ENCODE measurements around the gene AMN.

AMN gene

DNA sequence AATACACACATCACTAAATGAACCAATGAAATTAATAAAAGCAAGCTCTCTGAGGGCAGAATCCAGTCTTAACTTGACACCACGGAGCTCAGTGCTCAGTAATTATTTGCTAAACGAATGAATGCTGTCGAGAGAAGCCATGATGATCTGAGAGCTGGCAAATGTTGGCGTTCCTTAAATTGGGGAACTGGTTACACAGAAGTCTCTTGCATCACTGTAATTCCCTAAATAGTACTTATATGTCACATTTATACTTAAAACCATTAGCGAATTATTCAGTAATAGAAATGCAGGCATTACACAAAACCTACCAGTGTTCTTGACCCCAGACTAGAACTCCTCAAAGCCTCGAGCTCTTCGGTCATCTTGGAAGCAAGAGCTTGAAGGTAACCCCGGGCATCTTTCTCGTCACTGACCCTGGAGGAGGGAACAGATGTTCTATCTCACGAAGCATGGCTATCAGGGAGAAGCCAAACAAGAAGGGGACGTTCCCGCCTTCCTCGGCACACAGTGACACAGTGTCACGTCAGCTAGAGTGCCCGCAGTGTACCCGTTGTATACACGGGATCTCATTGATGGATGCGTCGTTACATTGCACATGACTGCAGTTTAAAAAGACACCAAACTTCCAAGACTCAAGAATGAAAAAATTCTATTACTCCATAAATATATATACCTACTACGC is 43.6 kb downstream of the AMN start:
- no peaks in the 10 kb centered on the region for H3K27me3 ChIP-seq (replicated peaks; ENCODE audit: control insufficient read depth, insufficient read depth, low read length, poor library complexity, severe bottlenecking)
- peaks cover 20% of the 10 kb centered on the region for H3K36me3 ChIP-seq (ENCODE audit: control insufficient read depth, insufficient read depth, low read length)
- H3K4me1 ChIP-seq (ENCODE audit: control insufficient read depth, insufficient read depth, low read length, poor library complexity, severe bottlenecking): no peaks in the 10 kb centered on the region
- H3K27ac ChIP-seq (ENCODE audit: insufficient read depth, low read length, poor library complexity, severe bottlenecking): no peak overlapping the region
- no peak for DNase-seq
- no peak overlapping the region for H3K4me3 ChIP-seq (ENCODE audit: insufficient read depth, low read depth, low read length, poor library complexity, severe bottlenecking)
- no peaks in the 10 kb centered on the region for H3K9me3 ChIP-seq (ENCODE audit: control insufficient read depth, low read length)

GRCh38 chr14:102966681-102967505 is 44.4 kb downstream of the AMN start:
- Histone ChIP-seq H3K36me3 (ENCODE audit: control insufficient read depth, insufficient read depth, low read length) (peaks cover 20% of the 10 kb centered on the region), H3K4me3 (ENCODE audit: insufficient read depth, low read depth, low read length, poor library complexity, severe bottlenecking) (no peak overlapping the region), H3K27me3 (replicated peaks; ENCODE audit: control insufficient read depth, insufficient read depth, low read length, poor library complexity, severe bottlenecking) (no peaks in the 10 kb centered on the region)

GRCh38 chr14:102967506-102967795 is 45.0 kb downstream of the AMN start:
- no peak overlapping the region for H3K27ac ChIP-seq (ENCODE audit: insufficient read depth, low read length, poor library complexity, severe bottlenecking)

More at GRCh38 chr14:102966681-102967505, 44.4 kb downstream of the AMN start:
- H3K4me1 ChIP-seq (ENCODE audit: control insufficient read depth, insufficient read depth, low read length, poor library complexity, severe bottlenecking): no peaks in the 10 kb centered on the region
- no peaks in the 10 kb centered on the region for H3K9me3 ChIP-seq (ENCODE audit: control insufficient read depth, low read length)
- no peak for DNase-seq
- no peak overlapping the region for H3K27ac ChIP-seq (ENCODE audit: insufficient read depth, low read length, poor library complexity, severe bottlenecking)

DNA sequence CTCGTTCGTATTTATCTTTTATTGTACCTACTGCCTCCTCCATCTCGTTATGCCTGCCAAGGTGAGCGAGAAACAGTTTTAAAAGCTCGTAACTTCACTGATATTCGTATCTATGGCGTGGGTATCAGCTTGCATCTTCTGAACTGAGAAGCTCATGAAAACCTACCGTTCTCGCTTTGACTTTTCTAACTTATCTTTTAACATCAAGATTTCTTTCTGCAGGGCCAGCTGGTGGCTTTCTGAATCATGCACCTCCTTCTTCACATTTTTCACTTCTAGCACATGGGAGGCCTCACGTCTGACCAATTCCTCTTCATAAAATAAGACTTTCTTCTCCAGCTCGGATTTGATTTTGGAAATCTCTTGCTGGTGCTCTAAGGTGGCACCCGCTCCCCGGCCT is 45.8 kb downstream of the AMN start:
- no peaks in the 10 kb centered on the region for H3K9me3 ChIP-seq (ENCODE audit: control insufficient read depth, low read length)
- no peaks in the 10 kb centered on the region for H3K4me1 ChIP-seq (ENCODE audit: control insufficient read depth, insufficient read depth, low read length, poor library complexity, severe bottlenecking)
- DNase-seq: no peak
- no peak overlapping the region for H3K27ac ChIP-seq (ENCODE audit: insufficient read depth, low read length, poor library complexity, severe bottlenecking)
- no peaks in the 10 kb centered on the region for H3K27me3 ChIP-seq (replicated peaks; ENCODE audit: control insufficient read depth, insufficient read depth, low read length, poor library complexity, severe bottlenecking)
- no peak overlapping the region for H3K4me3 ChIP-seq (ENCODE audit: insufficient read depth, low read depth, low read length, poor library complexity, severe bottlenecking)
- H3K36me3 ChIP-seq (ENCODE audit: control insufficient read depth, insufficient read depth, low read length): peaks cover 15% of the 10 kb centered on the region

More at GRCh38 chr14:102967506-102967795, 45.0 kb downstream of the AMN start:
- Histone ChIP-seq H3K9me3 (ENCODE audit: control insufficient read depth, low read length) (no peaks in the 10 kb centered on the region), H3K27me3 (replicated peaks; ENCODE audit: control insufficient read depth, insufficient read depth, low read length, poor library complexity, severe bottlenecking) (no peaks in the 10 kb centered on the region), H3K4me1 (ENCODE audit: control insufficient read depth, insufficient read depth, low read length, poor library complexity, severe bottlenecking) (no peaks in the 10 kb centered on the region), H3K36me3 (ENCODE audit: control insufficient read depth, insufficient read depth, low read length) (peaks cover 16% of the 10 kb centered on the region), H3K4me3 (ENCODE audit: insufficient read depth, low read depth, low read length, poor library complexity, severe bottlenecking) (no peak overlapping the region)
- DNase-seq: no peak

DNA sequence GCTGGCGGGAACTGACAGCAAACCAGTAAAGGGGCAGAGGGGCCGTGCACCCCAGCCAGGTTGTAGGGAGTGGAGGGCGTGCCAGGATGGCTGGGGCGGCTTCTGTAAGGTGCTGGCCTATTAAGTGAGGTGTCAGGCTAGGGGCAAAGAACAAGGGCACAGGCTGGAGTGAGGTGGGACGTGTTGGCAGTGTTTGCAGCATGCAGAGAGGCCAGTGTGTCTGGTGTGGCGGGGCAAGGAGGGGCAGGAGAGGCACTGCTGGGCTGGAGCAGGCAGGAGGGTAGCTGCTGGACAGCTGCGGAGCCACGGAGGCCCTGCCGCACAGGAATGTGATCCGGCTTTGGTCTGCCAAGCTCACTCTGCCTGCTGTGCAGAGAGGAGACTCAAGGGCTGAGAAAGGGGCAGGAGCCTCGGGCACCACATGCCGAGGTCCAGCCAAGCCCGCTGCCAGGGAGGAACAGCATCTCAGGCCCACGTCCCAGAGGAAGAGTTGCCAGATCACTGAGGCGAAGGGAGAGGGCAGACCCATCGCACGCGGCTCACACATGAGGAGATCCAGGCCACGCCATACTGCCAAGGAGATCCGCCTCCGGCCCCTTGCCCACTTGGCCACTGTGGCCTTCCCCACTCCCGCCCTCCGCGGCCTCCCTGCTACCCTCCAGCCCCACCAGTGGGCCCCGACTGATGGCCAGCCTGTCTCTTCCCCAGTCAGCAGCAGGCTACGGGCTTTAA is 46.8 kb downstream of the AMN start:
- Histone ChIP-seq H3K27me3 (replicated peaks; ENCODE audit: control insufficient read depth, insufficient read depth, low read length, poor library complexity, severe bottlenecking) (no peaks in the 10 kb centered on the region), H3K9me3 (ENCODE audit: control insufficient read depth, low read length) (no peaks in the 10 kb centered on the region), H3K36me3 (ENCODE audit: control insufficient read depth, insufficient read depth, low read length) (peaks cover 12% of the 10 kb centered on the region), H3K4me3 (ENCODE audit: insufficient read depth, low read depth, low read length, poor library complexity, severe bottlenecking) (no peak overlapping the region), H3K4me1 (ENCODE audit: control insufficient read depth, insufficient read depth, low read length, poor library complexity, severe bottlenecking) (no peaks in the 10 kb centered on the region), H3K27ac (ENCODE audit: insufficient read depth, low read length, poor library complexity, severe bottlenecking) (no peak overlapping the region)
- no peak for DNase-seq

GRCh38 chr14:102969901-102970300 is 47.4 kb downstream of the AMN start:
- H3K27me3 ChIP-seq (replicated peaks; ENCODE audit: control insufficient read depth, insufficient read depth, low read length, poor library complexity, severe bottlenecking): no peaks in the 10 kb centered on the region
- no peak overlapping the region for H3K4me3 ChIP-seq (ENCODE audit: insufficient read depth, low read depth, low read length, poor library complexity, severe bottlenecking)
- H3K27ac ChIP-seq (ENCODE audit: insufficient read depth, low read length, poor library complexity, severe bottlenecking): no peak overlapping the region
- H3K36me3 ChIP-seq (ENCODE audit: control insufficient read depth, insufficient read depth, low read length): peaks cover 9% of the 10 kb centered on the region
- no peaks in the 10 kb centered on the region for H3K9me3 ChIP-seq (ENCODE audit: control insufficient read depth, low read length)
- H3K4me1 ChIP-seq (ENCODE audit: control insufficient read depth, insufficient read depth, low read length, poor library complexity, severe bottlenecking): no peaks in the 10 kb centered on the region
- DNase-seq: no peak

DNA sequence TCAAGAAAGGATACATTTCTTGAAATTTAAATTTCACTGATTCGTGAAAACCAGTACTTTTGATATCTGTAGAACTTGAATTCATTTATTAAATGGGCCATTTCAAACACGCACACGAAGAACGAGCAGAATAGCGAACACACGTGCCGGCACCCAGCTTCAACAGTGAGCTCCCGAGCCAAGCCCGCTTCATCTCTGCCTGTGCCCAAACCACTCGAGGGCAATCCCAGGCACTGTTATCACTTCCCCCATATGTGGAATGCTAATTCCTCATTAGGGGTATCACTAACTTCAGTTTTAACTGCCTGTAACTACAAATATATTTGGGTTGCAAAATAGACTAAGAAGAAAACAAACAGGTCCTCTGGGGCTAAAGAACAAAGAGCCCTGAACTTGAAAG is 48.0 kb downstream of the AMN start:
- no peaks in the 10 kb centered on the region for H3K9me3 ChIP-seq (ENCODE audit: control insufficient read depth, low read length)
- no peaks in the 10 kb centered on the region for H3K4me1 ChIP-seq (ENCODE audit: control insufficient read depth, insufficient read depth, low read length, poor library complexity, severe bottlenecking)
- DNase-seq: no peak
- no peak overlapping the region for H3K4me3 ChIP-seq (ENCODE audit: insufficient read depth, low read depth, low read length, poor library complexity, severe bottlenecking)
- H3K27ac ChIP-seq (ENCODE audit: insufficient read depth, low read length, poor library complexity, severe bottlenecking): no peak overlapping the region
- peaks cover 9% of the 10 kb centered on the region for H3K36me3 ChIP-seq (ENCODE audit: control insufficient read depth, insufficient read depth, low read length)
- H3K27me3 ChIP-seq (replicated peaks; ENCODE audit: control insufficient read depth, insufficient read depth, low read length, poor library complexity, severe bottlenecking): no peaks in the 10 kb centered on the region

GRCh38 chr14:102971314-102971713 is 48.9 kb downstream of the AMN start:
- H3K27ac ChIP-seq (ENCODE audit: insufficient read depth, low read length, poor library complexity, severe bottlenecking): no peak overlapping the region
- peaks cover 9% of the 10 kb centered on the region for H3K36me3 ChIP-seq (ENCODE audit: control insufficient read depth, insufficient read depth, low read length)
- no peak for DNase-seq
- no peaks in the 10 kb centered on the region for H3K9me3 ChIP-seq (ENCODE audit: control insufficient read depth, low read length)
- H3K27me3 ChIP-seq (replicated peaks; ENCODE audit: control insufficient read depth, insufficient read depth, low read length, poor library complexity, severe bottlenecking): no peaks in the 10 kb centered on the region
- H3K4me1 ChIP-seq (ENCODE audit: control insufficient read depth, insufficient read depth, low read length, poor library complexity, severe bottlenecking): no peaks in the 10 kb centered on the region
- H3K4me3 ChIP-seq (ENCODE audit: insufficient read depth, low read depth, low read length, poor library complexity, severe bottlenecking): no peak overlapping the region

DNA sequence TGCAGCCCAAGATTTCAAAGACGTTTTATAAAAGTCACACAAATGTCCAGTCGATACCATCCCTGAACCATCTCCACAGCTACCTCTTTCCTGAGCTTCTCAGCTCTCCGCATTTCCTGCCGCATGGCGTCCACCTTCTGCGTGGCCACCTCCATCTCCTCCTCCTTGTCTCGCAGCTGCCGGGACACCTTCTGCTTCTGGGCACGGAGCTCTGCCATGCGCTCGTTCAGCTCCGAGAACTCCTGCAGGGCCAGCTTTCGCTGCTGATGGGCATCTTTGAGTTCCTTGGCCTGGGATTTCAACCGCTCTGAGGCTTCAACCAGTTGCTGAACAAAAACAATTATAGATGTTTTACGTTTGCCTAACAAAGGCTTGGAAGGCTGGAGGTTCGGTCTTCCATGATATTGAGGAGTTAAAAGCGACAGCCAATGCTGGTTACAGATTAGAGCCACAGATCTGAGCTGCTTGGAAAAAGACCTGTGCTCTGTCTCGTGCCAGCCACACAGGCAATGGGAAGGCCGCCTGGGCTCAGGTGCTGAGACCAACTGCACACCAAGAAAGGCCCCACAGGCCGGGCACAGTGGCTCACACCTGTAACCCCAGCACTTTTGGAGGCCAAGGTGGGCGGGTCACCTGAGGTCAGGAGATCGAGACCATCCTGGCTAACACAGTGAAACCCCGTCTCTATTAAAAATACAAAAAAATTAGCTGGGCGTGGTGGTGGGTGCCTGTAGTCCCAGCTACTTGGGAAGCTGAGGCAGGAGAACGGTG is 49.6 kb downstream of the AMN start:
- Histone ChIP-seq H3K9me3 (ENCODE audit: control insufficient read depth, low read length) (no peaks in the 10 kb centered on the region), H3K4me1 (ENCODE audit: control insufficient read depth, insufficient read depth, low read length, poor library complexity, severe bottlenecking) (no peaks in the 10 kb centered on the region), H3K36me3 (ENCODE audit: control insufficient read depth, insufficient read depth, low read length) (peaks cover 9% of the 10 kb centered on the region), H3K4me3 (ENCODE audit: insufficient read depth, low read depth, low read length, poor library complexity, severe bottlenecking) (no peak overlapping the region), H3K27ac (ENCODE audit: insufficient read depth, low read length, poor library complexity, severe bottlenecking) (no peak overlapping the region), H3K27me3 (replicated peaks; ENCODE audit: control insufficient read depth, insufficient read depth, low read length, poor library complexity, severe bottlenecking) (no peaks in the 10 kb centered on the region)
- DNase-seq: no peak
